Subcutaneous adipose tissue (tissue), 4 donors: ENCODE measurements around the gene SETMAR. TPM values are rescaled to one million over a fixed set of nuclear protein-coding genes. Genes with fewer than 3 reads are reported as not detected.

ENCODE experiments used
- total RNA-seq, 4 donors: library from RNA; depleted of rRNA; stranded (reverse); fragments of >200 nt; gene quantifications; one replicate each; pipeline ENCODE4 v1.1.0, GENCODE V29; 2016
- TF ChIP-seq, protein P1 (sequence below): fragments of 450-650 bp; IDR thresholded peaks from one replicate; pipeline ENCODE4 v1.5.1; 2016; ENCODE audit warnings: low read depth, mild to moderate bottlenecking, control low read depth, antibody characterized with exemption, moderate library complexity

SETMAR gene
- total RNA-seq, 4 donors from 2014 or later = 23.7 to 65.8 (median 46.4) TPM

DNA sequence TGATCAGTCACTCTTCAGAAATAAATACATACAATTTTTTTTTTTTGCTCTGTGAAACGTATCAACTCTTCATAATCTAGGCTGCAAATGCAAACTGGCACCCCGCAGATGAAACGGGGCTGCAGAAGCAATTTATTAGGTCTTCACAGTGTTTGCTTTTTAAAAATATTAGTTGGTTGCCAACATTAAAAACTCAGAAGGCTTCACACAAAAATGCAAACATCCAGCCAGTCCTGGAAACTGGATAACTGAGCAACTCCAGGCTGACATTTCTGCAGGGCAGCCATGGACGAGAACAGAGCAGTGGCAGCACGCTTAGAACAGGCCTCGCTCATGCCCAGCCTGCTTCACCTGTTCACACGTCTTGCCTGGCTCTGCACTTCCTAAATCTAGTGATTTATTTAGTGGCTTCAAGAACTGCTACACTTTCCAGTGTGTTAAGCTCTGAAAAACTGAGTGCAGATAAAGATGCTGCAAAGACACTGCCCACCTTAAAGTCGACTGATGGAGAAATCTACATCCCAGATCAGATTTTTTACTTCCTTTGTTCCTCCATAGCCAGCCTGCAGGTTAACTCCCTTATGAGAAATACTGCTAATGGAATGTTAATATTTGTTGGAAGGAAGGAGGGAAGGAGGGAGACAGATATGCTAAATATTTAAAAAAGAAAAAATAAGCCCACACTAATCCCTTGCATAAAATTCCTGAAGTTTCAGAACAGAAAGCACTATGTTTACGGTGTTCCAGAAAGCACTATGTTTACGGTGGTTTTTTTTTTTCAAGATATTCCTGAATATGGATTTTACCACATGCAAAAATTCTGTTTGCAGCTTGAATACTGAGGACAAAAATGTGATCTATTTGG is 53.6 kb downstream of the SETMAR start:
- TF ChIP-seq, protein P1, sequence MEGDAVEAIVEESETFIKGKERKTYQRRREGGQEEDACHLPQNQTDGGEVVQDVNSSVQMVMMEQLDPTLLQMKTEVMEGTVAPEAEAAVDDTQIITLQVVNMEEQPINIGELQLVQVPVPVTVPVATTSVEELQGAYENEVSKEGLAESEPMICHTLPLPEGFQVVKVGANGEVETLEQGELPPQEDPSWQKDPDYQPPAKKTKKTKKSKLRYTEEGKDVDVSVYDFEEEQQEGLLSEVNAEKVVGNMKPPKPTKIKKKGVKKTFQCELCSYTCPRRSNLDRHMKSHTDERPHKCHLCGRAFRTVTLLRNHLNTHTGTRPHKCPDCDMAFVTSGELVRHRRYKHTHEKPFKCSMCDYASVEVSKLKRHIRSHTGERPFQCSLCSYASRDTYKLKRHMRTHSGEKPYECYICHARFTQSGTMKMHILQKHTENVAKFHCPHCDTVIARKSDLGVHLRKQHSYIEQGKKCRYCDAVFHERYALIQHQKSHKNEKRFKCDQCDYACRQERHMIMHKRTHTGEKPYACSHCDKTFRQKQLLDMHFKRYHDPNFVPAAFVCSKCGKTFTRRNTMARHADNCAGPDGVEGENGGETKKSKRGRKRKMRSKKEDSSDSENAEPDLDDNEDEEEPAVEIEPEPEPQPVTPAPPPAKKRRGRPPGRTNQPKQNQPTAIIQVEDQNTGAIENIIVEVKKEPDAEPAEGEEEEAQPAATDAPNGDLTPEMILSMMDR = no peak

DNA sequence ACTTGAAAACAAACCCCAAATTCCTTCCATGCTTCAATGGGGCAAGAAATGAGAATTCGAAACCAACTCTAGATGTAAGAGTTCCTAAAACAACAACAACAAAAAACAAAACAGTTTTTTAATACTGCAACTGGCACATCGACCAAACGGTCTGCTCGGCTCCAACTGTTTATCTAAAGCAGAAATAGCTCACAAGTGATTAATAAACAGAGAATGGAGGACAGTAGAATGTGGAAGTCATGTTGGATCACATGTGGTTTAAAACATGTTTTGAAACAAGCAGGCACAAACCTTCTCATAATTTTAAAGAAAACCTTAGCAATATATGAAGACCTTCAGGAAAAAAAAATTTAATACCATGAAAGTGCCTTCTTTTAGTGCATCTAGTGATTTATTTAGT is 55.1 kb downstream of the SETMAR start:
- TF ChIP-seq, protein P1 = no peak

DNA sequence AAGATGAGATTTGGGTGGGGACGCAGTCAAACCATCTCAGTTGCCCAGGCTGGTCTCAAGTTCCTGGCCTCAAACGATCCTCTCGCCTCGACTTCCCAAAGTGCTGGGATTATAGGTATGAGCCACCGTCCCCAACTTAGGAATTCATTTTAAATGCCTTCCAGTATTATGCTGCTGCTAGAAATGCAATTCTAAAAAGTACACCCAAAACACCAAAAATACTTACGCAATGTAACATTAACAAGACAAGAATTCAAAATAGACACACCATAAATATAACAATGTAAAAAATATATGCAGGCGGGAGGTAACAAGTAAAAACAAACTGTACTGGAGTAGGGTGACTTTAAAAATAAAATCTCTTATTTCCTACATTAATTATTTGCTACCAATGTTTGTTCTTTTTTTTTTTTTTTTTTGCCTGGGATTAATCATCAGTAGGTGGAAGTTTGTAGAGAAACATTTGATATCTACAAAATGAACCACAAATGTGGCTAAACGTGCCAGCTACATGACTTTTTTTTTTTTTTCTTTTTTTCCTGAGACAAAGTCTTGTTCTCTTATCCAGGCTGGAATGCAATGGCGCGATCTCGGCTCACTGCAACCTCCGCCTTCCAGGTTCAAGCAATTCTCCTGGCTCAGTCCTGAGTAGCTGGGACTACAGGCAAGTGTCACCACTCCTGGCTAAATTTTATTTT is 56.8 kb downstream of the SETMAR start:
- TF ChIP-seq, protein P1 = no peak

DNA sequence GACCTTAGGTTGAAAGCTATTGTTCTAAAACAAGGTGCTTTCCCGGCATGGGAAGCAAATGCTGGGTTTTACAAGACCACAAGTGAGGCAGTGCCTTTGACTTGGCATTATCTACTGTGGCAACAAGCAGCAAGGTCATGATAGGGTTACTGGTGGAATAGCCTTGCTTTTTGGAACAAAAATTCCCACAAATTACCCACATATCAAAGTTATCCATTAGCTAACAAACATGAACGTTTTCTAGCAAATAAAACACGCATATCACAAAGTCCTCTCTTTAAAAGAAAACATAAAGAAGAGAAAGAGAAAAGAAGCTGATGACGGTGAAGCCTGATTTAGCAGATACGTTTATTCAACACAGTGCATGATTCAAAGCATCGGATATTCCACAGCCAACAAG is 57.6 kb downstream of the SETMAR start:
- TF ChIP-seq, protein P1 = no peak

DNA sequence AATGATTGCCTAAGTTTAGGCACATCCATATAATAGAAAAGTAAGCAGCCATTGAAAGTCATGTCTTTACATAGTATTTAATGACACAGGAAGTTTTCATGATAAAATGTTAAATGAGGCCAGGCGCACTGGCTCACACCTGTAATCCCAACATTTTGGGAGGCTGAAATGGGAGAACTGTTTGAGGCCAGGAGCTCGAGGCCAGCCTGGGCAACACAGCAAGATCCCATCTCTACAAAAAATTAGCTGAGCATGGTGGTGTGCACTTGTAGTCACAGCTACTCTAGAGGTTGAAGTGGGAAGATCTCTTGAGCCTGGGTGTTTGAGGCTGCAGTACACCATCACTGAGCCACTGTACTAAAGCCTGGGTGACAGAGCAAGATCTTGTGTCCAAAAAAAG is 59.4 kb downstream of the SETMAR start:
- TF ChIP-seq, protein P1 = no peak

Other genes starting within 250 kb of the SETMAR start
- gene SUMF1, start 163.9 kb downstream of the SETMAR start, total RNA-seq = 100 to 1,000 TPM in 1 of 4 donors, 10 to 100 TPM in 3; 44.3 to 102 (median 68.5) TPM
- 10 to 100 TPM; 58.8 to 67.2 (median 63.1) TPM for gene ITPR1, start 190.0 kb downstream of the SETMAR start, total RNA-seq